NCI-H1092 (cell line): ENCODE data around the gene ZNF747.

ENCODE experiments used
- DNase-seq: peaks from one replicate; lab custom pipeline; 2025; lab: John Stamatoyannopoulos, UW

ZNF747 gene

GRCh38 chr16:30515275-30515674 is 19.4 kb downstream of the ZNF747 start:
- no peak for DNase-seq

- DNase-seq, result no peak
Observed at GRCh38 chr16:30511509-30511908, 23.1 kb downstream of the ZNF747 start.

GRCh38 chr16:30510376-30510938 is 24.2 kb downstream of the ZNF747 start:
- no peak for DNase-seq

- no peak for DNase-seq
Observed at GRCh38 chr16:30509081-30509765, 25.4 kb downstream of the ZNF747 start.

- no peak for DNase-seq
Observed at GRCh38 chr16:30503403-30504296, 31.0 kb downstream of the ZNF747 start.

GRCh38 chr16:30499284-30499683 is 35.4 kb downstream of the ZNF747 start:
- DNase-seq, result no peak

- DNase-seq, result no peak
Observed at GRCh38 chr16:30494709-30495108, 39.9 kb downstream of the ZNF747 start.

- no peak for DNase-seq
Observed at GRCh38 chr16:30493941-30494488, 40.6 kb downstream of the ZNF747 start.

GRCh38 chr16:30491744-30492308 is 42.8 kb downstream of the ZNF747 start:
- no peak for DNase-seq

- no peak for DNase-seq
Observed at GRCh38 chr16:30491229-30491628, 43.4 kb downstream of the ZNF747 start.

- no peak for DNase-seq
Observed at GRCh38 chr16:30490210-30490609, 44.4 kb downstream of the ZNF747 start.

GRCh38 chr16:30488764-30489605 is 45.7 kb downstream of the ZNF747 start:
- no peak for DNase-seq

- DNase-seq, result no peak
Observed at GRCh38 chr16:30485818-30486436, 48.7 kb downstream of the ZNF747 start.

GRCh38 chr16:30484887-30485286 is 49.8 kb downstream of the ZNF747 start:
- DNase-seq, result no peak

GRCh38 chr16:30482366-30482765 is 52.3 kb downstream of the ZNF747 start:
- DNase-seq, result no peak

- DNase-seq, result no peak
Observed at GRCh38 chr16:30481381-30481780, 53.3 kb downstream of the ZNF747 start.
